Heart right ventricle (tissue), 16 donors: ENCODE results near the gene KRTAP2-4. TPM values are rescaled to one million over a fixed set of nuclear protein-coding genes. Genes with fewer than 3 reads are reported as not detected.
"Not testable (repeated sequence)": the region's sequence is repeated elsewhere in the genome, so short reads cannot be mapped to it uniquely, and the experiment has no call there.

Experiments
- ATAC-seq, 8 donors: fragments of 200-7000 bp; cut with Tn5 transposase; one replicate each; pipeline ENCODE4 v1.9.1; 2020; ENCODE audit warnings: mild to moderate bottlenecking in 8 of 8, moderate library complexity in 8 of 8, moderate number of reproducible peaks in 1 of 8
- DNase-seq, 2 donors: peaks; one replicate each; pipeline ENCODE4 v3.0.0-alpha.2; 2020
- H3K27ac ChIP-seq, 10 donors: fragments of 200-600 bp; sonication (generic) in 2 of 10; one replicate each; pipeline versions ENCODE4 v1.5.0 to v1.8.0; 2020 to 2022; ENCODE audit warnings: mild to moderate bottlenecking in 3 of 10
- H3K27me3 ChIP-seq, 7 donors: fragments of 200-600 bp; one replicate each; pipeline ENCODE4 v1.8.0; 2021 to 2022; ENCODE audit warnings: mild to moderate bottlenecking in 2 of 7
- H3K36me3 ChIP-seq, 9 donors: fragments of 200-600 bp; sonication (generic) in 1 of 9; one replicate each; pipeline versions ENCODE4 v1.5.0 to v1.8.0; 2020 to 2022; ENCODE audit warnings: mild to moderate bottlenecking in 2 of 9
- H3K4me1 ChIP-seq, 9 donors: fragments of 200-600 bp; sonication (generic) in 1 of 9; one replicate each; pipeline versions ENCODE4 v1.5.0 to v1.8.0; 2020 to 2022; ENCODE audit warnings: mild to moderate bottlenecking in 4 of 9
- H3K4me3 ChIP-seq, 10 donors: fragments of 200-600 bp; sonication (generic) in 2 of 10; one replicate each; pipeline versions ENCODE4 v1.5.0 to v1.8.0; 2020 to 2022; ENCODE audit warnings: mild to moderate bottlenecking in 7 of 10, moderate library complexity in 2 of 10
- H3K9me3 ChIP-seq, 11 donors: fragments of 200-600 bp in 10 of 11; sonication (generic) in 2 of 11; one replicate each; pipeline versions ENCODE4 v1.5.0 to v1.8.0; 2013 to 2022; ENCODE audit warnings: mild to moderate bottlenecking in 2 of 11, control low read depth in 1 of 11, moderate library complexity in 1 of 11
- CTCF ChIP-seq, 9 donors: fragments of 200-600 bp; sonication (generic) in 2 of 9; IDR thresholded peaks; one replicate each; pipeline versions ENCODE4 v1.5.0 to v1.8.0; 2021 to 2022; ENCODE audit warnings: antibody characterized with exemption in 9 of 9, mild to moderate bottlenecking in 5 of 9, moderate library complexity in 1 of 9
- WGBS, 2 donors: extraction: QIAGEN DNeasy Blood & Tissue Kit; methylation state at CpG; one replicate each; pipeline ENCODE4 v1.1.7; 2013; ENCODE audit warnings: inconsistent platforms in 1 of 2; 5-methylcytosine and 5-hydroxymethylcytosine counted together
- intact Hi-C, 10 donors: fragments of 100-400 bp; cut with DNase I; formaldehyde crosslinking; loops; one replicate each; pipeline versions ENCODE4 v1.11.1 to v1.14.2; 2022
- polyA plus RNA-seq, 2 donors: library from polyadenylated mRNA; stranded (reverse); fragments of 200-250 nt; gene quantifications; one replicate each; pipeline ENCODE4 v1.2.3, GENCODE V29; 2013
- total RNA-seq, 10 donors: library from RNA; stranded (reverse); fragmentation: NEBNext Ultra II Directional in 3 of 10; extraction: Animal tissue kit (Norgen Biotek cat#: 25700) in 3 of 10; gene quantifications; one replicate each; pipeline versions ENCODE4 v1.2.1 to v1.2.4, GENCODE V29; 2021 to 2023
- donor health status: Arrhythmogenic right ventricular cardiomyopathy.
- donor health status: ischemic (EF 13 %, LVEDD 7.1; RV severe dilation, severe dysfunction).
- donor health status: healthy with polysubstance abuse.
- donor health status: DM: no; HTN: yes; CAD: no.
- donor health status: DM: no; HTN: no; CAD: no.
- donor health status: ischemic (EF 25% LVEDD 6.9; RV normal size, moderate dysfunction).
- donor health status: ischemic (EF 25% LVEDD 5.7; RV mildly dilated, moderate dysfunction).
- donor health status: healthy.
- donor health status: DM: yes; HTN: yes; CAD: no.
- donor health status: Ischemic cardiomyopathy.
- donor health status: ischemic (EF 35%, LVEDD 5.7; RV mildly dilated, moderate dysfunction).
- donor health status: nonischemic (EF 11% LVEDD 7.7; RV severe dilation, severe dysfunction).
- donor health status: DM: yes; HTN: yes; CAD: no.
- donor health status: PGD.
- donor health status: ischemic (EF 29% LVEDD 5.4; RV normal size, mild dysfunction).
- donor health status: nonischemic (EF 23%, LVEDD 6.1; RV moderate dilation, normal function).

The KRTAP2-4 gene
- total and polyA plus RNA-seq, 12 donors, result not detected

GRCh38 chr17:41069031-41069430, 3.4 kb upstream of the KRTAP2-4 start:
- Histone ChIP-seq H3K9me3 (no peaks in the 10 kb centered on the region), H3K27me3 (peaks cover 0 to 21% (median 13%) of the 10 kb centered on the region in 7 donors), H3K4me3 (no peak overlapping the region), H3K27ac (no peak overlapping the region), H3K4me1 (no peaks in the 10 kb centered on the region), H3K36me3 (no peaks in the 10 kb centered on the region)
- intact Hi-C loops, result loop anchor here in 1 of 10 donors (5.0 kb wide), 1 partner anchor 48 kb away; the partner anchor contains the start of gene KRTAP4-11
- no peak for DNase-seq
- 72 to 76% methylated on average over 3 of the region's 3 CpGs for WGBS, 2 donors
- no peak for TF ChIP-seq CTCF (IDR thresholded peaks at IDR 0.05)
- no peak for ATAC-seq

GRCh38 chr17:41067281-41067680, 1.6 kb upstream of the KRTAP2-4 start:
- no peaks in the 10 kb centered on the region for H3K9me3 ChIP-seq
- no peak for DNase-seq
- no peak for TF ChIP-seq CTCF (IDR thresholded peaks at IDR 0.05)
- intact Hi-C loops, result loop anchor here in 1 of 10 donors (5.0 kb wide), 1 partner anchor 50 kb away; the partner anchor contains the start of gene KRTAP4-11
- H3K4me3 ChIP-seq, result no peak overlapping the region
- H3K4me1 ChIP-seq, result no peaks in the 10 kb centered on the region
- H3K27ac ChIP-seq, result no peak overlapping the region
- peaks cover 0 to 35% (median 18%) of the 10 kb centered on the region in 7 donors for H3K27me3 ChIP-seq
- no peak for ATAC-seq
- no peaks in the 10 kb centered on the region for H3K36me3 ChIP-seq

GRCh38 chr17:41065016-41065689, 526 bp downstream of the KRTAP2-4 start:
- WGBS, 2 donors, result 67 to 78% methylated on average over 7 of the region's 16 CpGs
- not testable (repeated sequence) for H3K27ac ChIP-seq, DNase-seq, H3K36me3 ChIP-seq, H3K4me3 ChIP-seq, H3K9me3 ChIP-seq, H3K4me1 ChIP-seq, ATAC-seq
- intact Hi-C loops, result loop anchor here in 1 of 10 donors (5.0 kb wide), 1 partner anchor 52 kb away; the partner anchor contains the start of gene KRTAP4-11
- H3K27me3 ChIP-seq, result peaks cover 0 to 48% (median 28%) of the 10 kb centered on the region in 7 donors

DNA sequence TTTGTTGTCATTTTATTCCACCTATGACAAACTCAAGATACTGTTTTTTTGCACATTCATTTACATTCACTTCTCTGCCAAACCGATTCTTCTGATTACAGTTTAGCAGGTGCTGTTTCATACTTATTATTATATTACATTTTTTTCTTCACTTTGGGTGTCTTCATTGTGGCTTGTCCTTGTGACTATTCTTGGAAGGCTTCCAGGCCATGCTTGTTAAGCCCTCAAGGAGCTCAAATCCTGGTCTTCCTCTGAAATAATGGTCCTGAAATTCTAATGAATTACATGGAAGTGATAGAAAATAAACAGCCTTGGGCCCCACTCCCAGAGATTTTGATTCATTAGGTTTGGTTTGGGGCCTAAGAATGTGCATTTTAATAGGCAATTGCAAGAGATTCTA, 1.4 kb downstream of the KRTAP2-4 start:
- DNase-seq (no peak), ATAC-seq (no peak)
- no peak for TF ChIP-seq CTCF (IDR thresholded peaks at IDR 0.05)
- peaks cover 0 to 53% (median 35%) of the 10 kb centered on the region in 7 donors for H3K27me3 ChIP-seq
- no peak overlapping the region for H3K4me3 ChIP-seq
- no peak overlapping the region for H3K27ac ChIP-seq
- WGBS, 2 donors, result 84 to 87% methylated on average over 1 of the region's 1 CpG
- no peaks in the 10 kb centered on the region for H3K4me1 ChIP-seq
- H3K9me3 ChIP-seq, result no peaks in the 10 kb centered on the region
- intact Hi-C loops, result no loop called here
- no peaks in the 10 kb centered on the region for H3K36me3 ChIP-seq

GRCh38 chr17:41063449-41063848, 2.2 kb downstream of the KRTAP2-4 start:
- WGBS, 2 donors, result 89% methylated on average over 4 of the region's 4 CpGs
- Histone ChIP-seq H3K9me3 (no peaks in the 10 kb centered on the region), H3K27me3 (peaks cover 0 to 61% (median 43%) of the 10 kb centered on the region in 7 donors), H3K36me3 (no peaks in the 10 kb centered on the region), H3K4me3 (no peak overlapping the region), H3K4me1 (no peaks in the 10 kb centered on the region), H3K27ac (no peak overlapping the region)
- no peak for ATAC-seq
- no peak for TF ChIP-seq CTCF (IDR thresholded peaks at IDR 0.05)
- intact Hi-C loops, result no loop called here
- no peak for DNase-seq
